Activated CD4-positive, alpha-beta T cell treated with anti-CD3 and anti-CD28 coated beads for 48 hours (primary cell): ENCODE data around the gene CHRM2.

Experiments
- DNase-seq: peaks from one replicate; pipeline ENCODE4 v3.0.0-alpha.2; 2020

CHRM2 gene

DNA sequence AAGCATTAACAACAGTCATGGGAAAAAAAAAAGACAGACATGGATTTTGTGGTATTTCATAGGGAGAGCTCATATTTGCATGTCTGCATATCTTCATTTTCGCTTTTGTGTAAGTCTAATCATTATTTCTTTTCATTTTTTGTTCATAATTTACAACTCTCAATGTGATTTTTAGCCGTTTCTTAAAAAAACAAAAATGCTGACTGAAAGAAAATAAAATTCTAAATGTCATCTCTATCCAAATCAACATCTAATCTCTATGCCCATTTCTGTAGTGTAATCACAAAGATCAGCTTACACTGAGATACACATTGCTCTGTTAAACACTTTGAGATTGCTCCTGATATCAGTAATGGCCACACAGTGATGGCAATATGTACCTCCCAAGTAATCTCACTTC is 29.2 kb downstream of the CHRM2 start:
- DNase-seq: no peak

DNA sequence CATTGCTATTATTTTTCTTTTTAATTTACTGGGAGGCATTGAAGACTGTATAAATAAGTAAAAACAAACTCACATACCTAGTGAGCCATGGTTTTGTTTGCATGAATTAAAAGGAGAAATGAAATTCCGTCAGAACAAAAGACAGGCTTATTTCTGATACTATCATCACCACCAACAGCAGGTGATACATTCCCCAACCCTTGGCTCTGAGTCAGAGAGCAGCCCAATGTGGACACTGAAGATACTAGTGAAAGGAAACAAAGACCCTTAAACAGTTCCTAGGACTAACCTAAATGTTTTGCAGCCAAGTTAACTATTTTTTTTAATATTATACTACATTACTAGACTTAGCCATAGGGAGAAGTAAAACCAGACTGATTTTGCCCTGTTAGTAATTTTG is 31.6 kb downstream of the CHRM2 start:
- no peak for DNase-seq

DNA sequence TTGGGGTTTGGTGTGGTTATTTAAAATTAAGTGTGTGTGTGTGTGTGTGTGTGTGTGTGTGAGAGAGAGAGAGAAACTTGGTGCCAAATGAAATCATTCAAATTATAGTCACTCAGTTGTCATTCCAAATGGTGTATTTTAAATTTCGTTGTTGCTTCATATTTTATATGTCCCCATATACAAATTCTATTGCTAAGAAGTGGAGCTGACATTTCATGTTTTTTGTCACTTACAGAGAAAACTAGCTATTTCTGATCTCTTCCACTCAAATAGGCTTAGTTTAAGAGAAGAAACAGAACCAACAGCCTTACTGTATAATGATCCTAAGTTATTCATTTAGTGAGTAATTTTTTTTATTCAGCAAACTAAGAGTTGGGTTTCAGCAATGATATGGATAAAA is 42.3 kb downstream of the CHRM2 start:
- DNase-seq: no peak

DNA sequence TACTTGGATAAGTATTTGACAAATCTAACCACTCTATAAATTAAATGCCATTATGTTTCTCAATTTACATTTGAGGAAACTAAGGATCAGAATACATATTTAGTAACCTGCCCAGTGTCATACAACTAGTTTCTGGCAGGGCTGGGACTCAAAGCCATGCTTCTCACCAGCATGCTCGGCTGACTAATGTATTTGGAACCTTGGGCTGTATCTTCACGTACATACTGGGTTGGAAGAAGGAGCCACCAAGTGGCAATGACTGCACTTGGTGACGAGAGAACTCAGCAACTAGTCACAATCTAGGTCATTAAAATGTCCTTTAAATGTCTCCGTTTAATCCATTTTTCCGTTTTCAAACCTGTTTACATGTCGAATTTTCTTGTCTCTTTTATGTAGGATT is 42.9 kb downstream of the CHRM2 start:
- DNase-seq: no peak

- no peak for DNase-seq
These were observed 43.9 kb downstream of the CHRM2 start for GRCh38 chr7:136912339-136912738.

DNA sequence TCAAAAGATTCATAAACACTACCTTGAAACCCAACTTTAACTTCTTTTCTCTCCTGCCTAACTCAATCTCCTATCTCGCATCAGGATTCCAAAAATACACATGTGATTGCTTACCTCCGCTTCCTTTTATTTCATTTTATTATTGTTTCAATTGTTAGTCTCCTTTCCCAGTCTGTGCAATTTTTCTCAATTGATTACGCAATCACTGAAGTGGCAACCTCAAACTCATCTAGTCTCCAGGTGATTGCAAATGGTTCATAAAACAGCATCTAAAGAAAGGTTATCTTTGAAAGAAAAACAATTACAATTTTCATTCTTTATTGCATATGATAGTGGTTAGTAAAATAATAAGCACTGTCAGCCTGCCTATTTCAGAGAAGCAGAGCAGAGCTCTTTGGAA is 45.6 kb downstream of the CHRM2 start:
- no peak for DNase-seq

DNA sequence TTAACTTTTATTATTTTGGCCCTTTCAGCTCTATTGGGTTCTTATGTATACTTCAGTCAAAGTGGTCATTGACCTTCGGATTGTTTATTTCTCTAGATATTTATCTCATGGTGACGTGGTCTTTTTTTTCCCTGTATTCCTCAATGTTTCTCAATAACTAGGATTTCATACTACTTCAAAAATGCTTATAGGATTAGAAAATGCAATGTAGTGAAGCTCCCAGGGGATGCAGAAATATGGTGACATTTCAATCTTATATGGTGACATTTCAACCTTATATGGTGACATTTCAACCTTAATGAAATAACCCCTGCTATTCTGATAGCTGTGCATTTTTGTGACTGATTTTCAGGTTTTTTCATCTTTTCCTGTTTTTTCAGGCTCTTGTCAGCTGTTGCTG is 51.4 kb downstream of the CHRM2 start:
- DNase-seq: no peak

DNA sequence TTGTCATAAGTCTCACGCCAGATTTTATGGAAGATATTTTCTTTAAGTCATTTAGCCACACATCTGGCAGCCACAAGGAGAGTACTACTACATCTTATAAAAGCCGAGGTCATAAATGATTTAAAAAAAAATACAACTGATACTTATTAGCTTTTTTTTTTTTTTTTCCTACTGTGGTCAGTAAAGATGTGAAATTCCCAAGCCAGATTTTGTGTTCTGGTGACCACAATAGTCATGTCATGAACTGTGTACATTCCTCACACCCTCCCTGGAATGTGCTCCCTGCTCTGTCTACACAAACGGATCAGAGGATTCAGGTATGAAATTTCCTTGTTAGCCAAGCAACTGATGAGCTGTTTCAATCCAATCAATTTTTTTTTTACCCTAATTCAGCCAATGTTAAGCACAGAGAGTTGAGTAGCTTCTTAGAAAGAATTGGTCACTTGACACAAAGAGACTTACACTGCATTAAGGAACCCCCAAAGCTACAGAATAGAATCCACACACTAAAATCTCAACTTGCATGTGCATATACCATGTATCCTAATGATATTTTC is 54.7 kb downstream of the CHRM2 start:
- DNase-seq: no peak

DNA sequence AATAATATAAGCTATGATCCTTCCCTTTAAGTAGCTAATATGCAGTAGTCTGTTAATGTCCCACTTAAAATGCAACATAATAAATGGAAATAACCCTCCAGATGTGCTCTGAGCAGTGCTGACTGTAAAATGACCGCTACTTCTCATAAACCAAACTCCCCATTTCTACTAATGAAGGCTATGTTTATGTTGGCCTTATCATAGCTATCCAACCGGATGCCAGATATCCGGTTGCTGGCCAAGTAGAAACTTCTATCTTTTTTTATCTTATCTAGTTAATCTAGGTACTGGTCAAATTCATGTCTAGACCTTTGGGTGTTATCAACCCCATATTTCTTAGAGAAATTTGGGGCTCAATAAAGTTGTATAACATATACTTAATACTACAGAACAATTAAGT is 56.6 kb downstream of the CHRM2 start:
- no peak for DNase-seq

DNA sequence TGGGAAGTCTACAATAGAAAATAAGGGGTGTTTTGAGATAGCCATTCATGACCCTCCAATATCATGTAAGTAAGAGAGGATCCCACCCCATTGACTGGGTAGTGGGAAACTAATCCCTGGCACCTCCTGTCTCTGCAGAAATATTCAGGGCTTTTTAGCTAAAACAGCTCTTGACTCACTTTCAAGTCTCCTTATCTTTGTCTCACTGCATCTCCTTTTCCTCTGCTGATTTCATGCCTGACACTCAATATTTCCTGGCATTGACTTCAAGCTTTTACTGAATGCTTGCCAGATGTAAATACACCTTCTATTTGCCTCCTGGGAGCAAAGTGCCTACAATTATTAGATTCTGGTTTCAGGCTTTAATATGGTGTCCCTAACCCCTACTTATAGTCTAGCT is 57.1 kb downstream of the CHRM2 start:
- no peak for DNase-seq

- no peak for DNase-seq
These were observed 62.9 kb downstream of the CHRM2 start for GRCh38 chr7:136931169-136931867.

- no peak for DNase-seq
These were observed 69.0 kb downstream of the CHRM2 start for GRCh38 chr7:136937436-136937835.

- DNase-seq: no peak
These were observed 70.0 kb downstream of the CHRM2 start for GRCh38 chr7:136938476-136938875.

- DNase-seq: no peak
These were observed 71.7 kb downstream of the CHRM2 start for GRCh38 chr7:136940122-136940521.

DNA sequence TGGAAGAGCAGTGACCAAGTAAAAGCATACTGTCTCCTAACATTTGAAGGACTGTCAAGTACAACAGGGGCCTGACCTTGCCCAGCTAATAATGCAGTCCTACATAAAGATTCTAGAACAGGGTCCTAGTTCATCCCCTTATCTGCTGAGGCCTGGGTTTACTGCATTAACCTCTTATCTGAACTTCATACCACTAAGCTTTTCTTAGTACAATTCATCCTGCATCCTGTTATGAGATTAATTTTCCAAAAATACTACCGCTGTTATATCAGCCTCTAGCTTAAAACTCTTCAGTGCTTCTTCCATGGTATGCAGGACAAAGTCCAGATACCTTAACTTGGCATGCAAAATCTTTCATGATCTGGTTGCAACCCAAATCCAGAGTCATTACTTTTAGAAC is 72.5 kb downstream of the CHRM2 start:
- no peak for DNase-seq

- no peak for DNase-seq
These were observed 73.4 kb downstream of the CHRM2 start for GRCh38 chr7:136941816-136942215.

GRCh38 chr7:136942401-136942800 is 73.9 kb downstream of the CHRM2 start:
- DNase-seq: no peak

DNA sequence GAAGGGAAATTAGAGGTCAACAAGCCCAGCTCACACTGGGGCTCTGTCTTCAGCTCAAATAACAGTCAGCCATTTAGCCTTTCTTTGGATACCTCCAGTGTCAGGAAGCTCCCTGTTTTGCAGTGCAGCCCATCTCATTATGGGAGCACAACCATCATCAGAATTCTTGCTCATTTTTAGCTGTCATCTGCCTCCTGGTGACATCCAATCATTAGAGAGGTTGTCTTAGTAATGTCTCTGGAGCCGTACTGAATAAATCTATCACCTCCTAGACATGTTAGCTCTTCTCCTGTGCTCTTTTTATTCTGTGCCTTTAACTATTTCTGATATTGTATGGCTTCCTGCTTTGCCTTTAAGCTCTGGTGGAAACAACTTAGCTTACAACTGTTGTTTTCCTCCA is 74.5 kb downstream of the CHRM2 start:
- DNase-seq: no peak

GRCh38 chr7:136947347-136947746 is 78.9 kb downstream of the CHRM2 start:
- DNase-seq: no peak

DNA sequence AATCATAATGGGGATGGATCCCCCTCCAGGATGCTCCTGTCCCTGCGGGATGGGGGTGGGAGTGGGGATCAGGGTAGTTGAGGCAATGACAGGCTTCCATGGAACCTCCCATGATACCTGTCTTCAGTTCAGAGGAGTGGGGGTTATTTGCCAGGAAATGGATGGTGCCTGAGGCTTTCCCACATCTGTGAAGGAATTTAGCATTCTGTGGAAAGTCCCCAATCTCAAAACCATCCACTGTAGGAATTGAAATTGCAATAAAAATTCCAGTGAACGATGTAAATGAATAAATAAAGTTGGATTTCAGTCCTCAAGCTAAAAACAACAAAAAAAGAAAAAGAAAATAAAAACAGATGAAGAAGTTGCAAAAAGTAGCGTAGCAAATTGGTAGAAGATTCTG is 81.9 kb downstream of the CHRM2 start:
- no peak for DNase-seq

GRCh38 chr7:136953386-136953785 is 84.9 kb downstream of the CHRM2 start:
- DNase-seq: no peak

DNA sequence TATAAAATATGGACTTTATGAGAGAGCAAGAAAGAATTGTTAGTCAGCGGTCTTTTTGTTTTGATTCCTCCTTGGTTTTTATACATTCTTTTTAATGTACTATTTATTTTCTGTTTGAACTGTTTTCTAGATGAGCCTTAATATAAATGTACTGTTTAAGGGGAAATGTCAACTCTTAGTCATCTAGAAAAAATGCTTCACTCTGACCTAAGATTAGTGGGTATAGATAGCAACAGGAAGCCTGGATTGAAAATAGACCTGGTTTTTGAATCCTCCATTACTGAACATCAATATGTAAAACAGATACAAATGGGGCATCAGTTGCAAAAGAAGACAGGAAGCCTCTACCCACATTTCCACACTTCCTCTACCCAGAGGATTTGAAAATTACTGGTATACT is 87.8 kb downstream of the CHRM2 start:
- DNase-seq: no peak

DNA sequence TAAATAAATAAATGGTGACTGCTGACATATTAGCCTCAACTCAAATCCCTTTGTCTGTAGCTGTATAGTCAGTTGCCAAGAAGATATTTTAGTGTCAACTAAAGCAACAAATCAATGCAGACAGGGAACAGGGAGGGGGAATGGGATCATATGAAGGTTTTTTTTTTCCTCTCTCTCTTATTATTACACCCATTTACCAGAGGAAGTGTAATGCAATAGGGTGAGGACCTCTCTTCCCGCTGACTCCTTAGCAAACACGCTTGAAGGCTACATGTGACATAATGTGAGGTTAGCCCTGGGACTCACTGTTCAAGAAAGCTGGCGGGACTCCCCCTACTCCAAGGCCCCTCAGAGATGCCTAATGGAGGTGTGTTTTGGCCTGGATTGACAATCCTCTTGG is 88.2 kb downstream of the CHRM2 start:
- no peak for DNase-seq

DNA sequence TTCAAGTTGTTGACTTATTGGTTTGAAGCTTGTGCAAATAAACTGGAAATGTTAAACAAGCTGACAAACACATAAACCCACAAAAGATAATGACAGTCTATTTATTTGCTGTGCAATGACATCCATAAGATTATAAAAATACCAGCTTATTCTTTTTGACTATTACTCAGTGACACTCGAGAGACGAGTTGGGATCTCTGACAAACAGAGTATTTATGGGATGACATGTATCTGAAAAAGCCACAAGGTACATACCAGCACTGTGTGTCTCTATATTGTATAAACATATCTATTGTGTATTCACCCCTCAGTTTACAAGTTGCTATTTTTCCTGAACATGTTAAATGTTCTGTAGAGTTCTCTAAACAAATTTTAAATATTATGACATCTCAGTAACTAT is 88.9 kb downstream of the CHRM2 start:
- DNase-seq: no peak

- DNase-seq: no peak
These were observed 89.6 kb downstream of the CHRM2 start for GRCh38 chr7:136958016-136958415.
